Measurements from ENCODE around the gene C1QTNF6. TPM values are rescaled to one million over a fixed set of nuclear protein-coding genes. Genes with fewer than 3 reads are reported as not detected.

Gene C1QTNF6
- polyA plus RNA-seq, 1 of the 3 experiments (the other 2 are of a cell fraction) = 47.7 TPM

- H3F3A ChIP-seq (replicated peaks; ENCODE audit: insufficient read depth) = no peaks in the 10 kb centered on the region
- ChIA-PET CTCF (interaction anchor here (1.7 to 19.4 kb wide), 2 partner anchors 13 to 19 kb away, joined by 5 to 190 read pairs; no protein-coding TSS in a partner anchor), POLR2A (no interaction called here)
- peaks cover 0 to 25% of the 10 kb centered on the region in 2 experiments for H3K36me3 ChIP-seq (replicated peaks in 1 of 2; ENCODE audit: control insufficient read depth in 1 of 2, insufficient read depth in 2 of 2, low read length in 1 of 2)
- no peak for DNase-seq
- no peaks in the 10 kb centered on the region for H3K9me3 ChIP-seq
- H3K4me2 ChIP-seq = no peak overlapping the region
- H3K4me3 ChIP-seq (ENCODE audit: low read depth in 2 of 2, low read length in 1 of 2) = no peak overlapping the region
- H3K79me2 ChIP-seq (ENCODE audit: insufficient read depth) = no peaks in the 10 kb centered on the region
- H3K9me2 ChIP-seq = no peaks in the 10 kb centered on the region
- H3K9ac ChIP-seq = no peak overlapping the region
- H3K27ac ChIP-seq (ENCODE audit: low read depth in 2 of 2, low read length in 1 of 2) = no peak overlapping the region; a peak in 1 of 4 replicates
- no peaks in the 10 kb centered on the region for H3K27me3 ChIP-seq (ENCODE audit: insufficient read depth)
- peaks cover 0 to 41% of the 10 kb centered on the region in 2 experiments; a peak in 1 of 4 replicates for H3K4me1 ChIP-seq (ENCODE audit: control insufficient read depth in 1 of 2, insufficient read depth in 2 of 2, low read depth in 1 of 2, low read length in 1 of 2)
- no peak for TF ChIP-seq REST (IDR thresholded peaks at IDR 0.05; ENCODE audit: low read depth, low read length)
- no peak for TF ChIP-seq TCF12 (IDR thresholded peaks at IDR 0.05)
- TF ChIP-seq FOXM1 (IDR thresholded peaks at IDR 0.05; ENCODE audit: low read depth) = no peak
- no peak for TF ChIP-seq EZH2phosphoT487 (IDR thresholded peaks at IDR 0.05; ENCODE audit: borderline replicate concordance, low read depth)
- no peak for TF ChIP-seq EP300 (IDR thresholded peaks at IDR 0.05; ENCODE audit: borderline replicate concordance in 1 of 2, low read depth in 1 of 2, low read length in 1 of 2)
- no peak for TF ChIP-seq GATA2 (CRISPR knock-in tag; IDR thresholded peaks at IDR 0.05)
- TF ChIP-seq, protein P1, sequence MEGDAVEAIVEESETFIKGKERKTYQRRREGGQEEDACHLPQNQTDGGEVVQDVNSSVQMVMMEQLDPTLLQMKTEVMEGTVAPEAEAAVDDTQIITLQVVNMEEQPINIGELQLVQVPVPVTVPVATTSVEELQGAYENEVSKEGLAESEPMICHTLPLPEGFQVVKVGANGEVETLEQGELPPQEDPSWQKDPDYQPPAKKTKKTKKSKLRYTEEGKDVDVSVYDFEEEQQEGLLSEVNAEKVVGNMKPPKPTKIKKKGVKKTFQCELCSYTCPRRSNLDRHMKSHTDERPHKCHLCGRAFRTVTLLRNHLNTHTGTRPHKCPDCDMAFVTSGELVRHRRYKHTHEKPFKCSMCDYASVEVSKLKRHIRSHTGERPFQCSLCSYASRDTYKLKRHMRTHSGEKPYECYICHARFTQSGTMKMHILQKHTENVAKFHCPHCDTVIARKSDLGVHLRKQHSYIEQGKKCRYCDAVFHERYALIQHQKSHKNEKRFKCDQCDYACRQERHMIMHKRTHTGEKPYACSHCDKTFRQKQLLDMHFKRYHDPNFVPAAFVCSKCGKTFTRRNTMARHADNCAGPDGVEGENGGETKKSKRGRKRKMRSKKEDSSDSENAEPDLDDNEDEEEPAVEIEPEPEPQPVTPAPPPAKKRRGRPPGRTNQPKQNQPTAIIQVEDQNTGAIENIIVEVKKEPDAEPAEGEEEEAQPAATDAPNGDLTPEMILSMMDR (IDR thresholded peaks at IDR 0.05) = no peak
- TF ChIP-seq, protein P2, sequence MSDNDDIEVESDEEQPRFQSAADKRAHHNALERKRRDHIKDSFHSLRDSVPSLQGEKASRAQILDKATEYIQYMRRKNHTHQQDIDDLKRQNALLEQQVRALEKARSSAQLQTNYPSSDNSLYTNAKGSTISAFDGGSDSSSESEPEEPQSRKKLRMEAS (IDR thresholded peaks at IDR 0.05; ENCODE audit: low read depth) = no peak
- TF ChIP-seq SIN3A (IDR thresholded peaks at IDR 0.05; ENCODE audit: borderline replicate concordance, low read depth, low read length) = no peak
- no peak for TF ChIP-seq FOSL2 (IDR thresholded peaks at IDR 0.05; ENCODE audit: borderline replicate concordance, low read depth)
- TF ChIP-seq YY1 (IDR thresholded peaks at IDR 0.05; ENCODE audit: low read depth) = no peak
- TF ChIP-seq RCOR1 (IDR thresholded peaks at IDR 0.05; ENCODE audit: low read length) = no peak
- no peak for TF ChIP-seq RFX5 (IDR thresholded peaks at IDR 0.05; ENCODE audit: low read length)
- TF ChIP-seq NFIC (IDR thresholded peaks at IDR 0.05; ENCODE audit: borderline replicate concordance) = no peak
- 87% methylated on average over 26 of the region's 31 CpGs for WGBS (ENCODE audit: low lambda C conversion rate)
- no peak overlapping the region for H2AFZ ChIP-seq (ENCODE audit: low read depth)
- H4K20me1 ChIP-seq (ENCODE audit: insufficient read depth) = no peaks in the 10 kb centered on the region
Measured at GRCh38 chr22:37179622-37180420, 8.2 kb downstream of the C1QTNF6 start.
